SK-N-SH (cell line): ENCODE data around the gene ASCC3.

ENCODE experiments used
- ELF1 ChIP-seq: IDR thresholded peaks from 2 replicates; pipeline ENCODE4 v1.4.0; 2012
- EZH2phosphoT487 ChIP-seq: fragments of 200-600 bp; sonication (generic); IDR thresholded peaks from 2 replicates; pipeline ENCODE4 v1.6.1; 2017; ENCODE audit warnings: low read depth, mixed run types, mild to moderate bottlenecking, antibody characterized with exemption, moderate library complexity, borderline replicate concordance
- FOSL2 ChIP-seq: IDR thresholded peaks from 2 replicates; pipeline ENCODE4 v1.4.0; 2012; ENCODE audit warnings: low read depth, mild to moderate bottlenecking, moderate library complexity, borderline replicate concordance
- NRF1 ChIP-seq: IDR thresholded peaks from 2 replicates; pipeline ENCODE4 v1.6.1; 2012; ENCODE audit warnings: low read depth, mild to moderate bottlenecking, low read length
- TAF1 ChIP-seq: IDR thresholded peaks from 2 replicates; pipeline ENCODE4 v1.6.1; 2012; ENCODE audit warnings: low read depth, mild to moderate bottlenecking, low read length, moderate library complexity, borderline replicate concordance
- TF ChIP-seq, protein P1 (sequence below): fragments of 200-600 bp; sonication (generic); IDR thresholded peaks from 2 replicates; pipeline ENCODE4 v1.6.1; 2017; ENCODE audit warnings: antibody characterized with exemption, mild to moderate bottlenecking, moderate library complexity
- TF ChIP-seq, protein P2 (sequence below): IDR thresholded peaks from 2 replicates; pipeline ENCODE4 v1.6.1; 2012; ENCODE audit warnings: mild to moderate bottlenecking, low read depth, low read length, moderate library complexity
- TF ChIP-seq, protein P3 (sequence below): fragments of 150-350 bp; IDR thresholded peaks from 2 replicates; pipeline ENCODE4 v1.6.1; 2017; ENCODE audit warnings: antibody characterized with exemption, low read length, low read depth, borderline replicate concordance

DNA sequence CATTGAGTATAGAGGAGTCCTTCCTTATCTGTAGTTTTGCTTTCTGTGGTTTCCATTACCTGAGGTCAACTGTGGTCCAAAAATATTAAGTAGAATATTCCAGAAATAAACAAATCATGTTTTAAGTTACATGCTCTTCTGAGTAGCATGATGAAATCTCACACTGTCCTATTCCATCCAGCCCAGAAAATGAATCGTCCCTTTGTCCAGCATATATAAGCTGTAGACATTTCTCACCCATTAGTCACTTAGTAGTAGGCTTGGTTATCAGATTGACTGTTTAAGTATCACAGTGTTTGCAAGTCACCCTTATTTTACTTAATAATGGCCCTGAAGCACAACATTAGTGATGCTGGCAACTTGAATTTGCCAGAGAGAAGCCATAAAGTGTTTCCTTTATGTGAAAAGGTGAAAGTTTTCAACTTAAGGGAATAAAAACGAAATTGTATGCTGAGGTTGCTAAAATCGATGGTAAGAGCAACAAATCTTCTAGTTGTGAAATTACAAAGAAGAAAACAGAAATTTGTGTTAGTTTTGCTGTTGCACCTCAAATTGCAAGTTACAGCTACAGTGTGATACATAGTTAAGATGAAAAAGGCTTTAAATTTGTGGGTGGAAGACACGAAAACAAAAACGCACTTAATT is 217.8 kb downstream of the ASCC3 start:
- TF ChIP-seq EZH2phosphoT487 (no peak), NRF1 (no peak), TAF1 (no peak), ELF1 (no peak), FOSL2 (peak; percentile 58; the same call in 1 of the 2 replicates)
- TF ChIP-seq, protein P1, sequence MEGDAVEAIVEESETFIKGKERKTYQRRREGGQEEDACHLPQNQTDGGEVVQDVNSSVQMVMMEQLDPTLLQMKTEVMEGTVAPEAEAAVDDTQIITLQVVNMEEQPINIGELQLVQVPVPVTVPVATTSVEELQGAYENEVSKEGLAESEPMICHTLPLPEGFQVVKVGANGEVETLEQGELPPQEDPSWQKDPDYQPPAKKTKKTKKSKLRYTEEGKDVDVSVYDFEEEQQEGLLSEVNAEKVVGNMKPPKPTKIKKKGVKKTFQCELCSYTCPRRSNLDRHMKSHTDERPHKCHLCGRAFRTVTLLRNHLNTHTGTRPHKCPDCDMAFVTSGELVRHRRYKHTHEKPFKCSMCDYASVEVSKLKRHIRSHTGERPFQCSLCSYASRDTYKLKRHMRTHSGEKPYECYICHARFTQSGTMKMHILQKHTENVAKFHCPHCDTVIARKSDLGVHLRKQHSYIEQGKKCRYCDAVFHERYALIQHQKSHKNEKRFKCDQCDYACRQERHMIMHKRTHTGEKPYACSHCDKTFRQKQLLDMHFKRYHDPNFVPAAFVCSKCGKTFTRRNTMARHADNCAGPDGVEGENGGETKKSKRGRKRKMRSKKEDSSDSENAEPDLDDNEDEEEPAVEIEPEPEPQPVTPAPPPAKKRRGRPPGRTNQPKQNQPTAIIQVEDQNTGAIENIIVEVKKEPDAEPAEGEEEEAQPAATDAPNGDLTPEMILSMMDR, result no peak
- TF ChIP-seq, protein P2, sequence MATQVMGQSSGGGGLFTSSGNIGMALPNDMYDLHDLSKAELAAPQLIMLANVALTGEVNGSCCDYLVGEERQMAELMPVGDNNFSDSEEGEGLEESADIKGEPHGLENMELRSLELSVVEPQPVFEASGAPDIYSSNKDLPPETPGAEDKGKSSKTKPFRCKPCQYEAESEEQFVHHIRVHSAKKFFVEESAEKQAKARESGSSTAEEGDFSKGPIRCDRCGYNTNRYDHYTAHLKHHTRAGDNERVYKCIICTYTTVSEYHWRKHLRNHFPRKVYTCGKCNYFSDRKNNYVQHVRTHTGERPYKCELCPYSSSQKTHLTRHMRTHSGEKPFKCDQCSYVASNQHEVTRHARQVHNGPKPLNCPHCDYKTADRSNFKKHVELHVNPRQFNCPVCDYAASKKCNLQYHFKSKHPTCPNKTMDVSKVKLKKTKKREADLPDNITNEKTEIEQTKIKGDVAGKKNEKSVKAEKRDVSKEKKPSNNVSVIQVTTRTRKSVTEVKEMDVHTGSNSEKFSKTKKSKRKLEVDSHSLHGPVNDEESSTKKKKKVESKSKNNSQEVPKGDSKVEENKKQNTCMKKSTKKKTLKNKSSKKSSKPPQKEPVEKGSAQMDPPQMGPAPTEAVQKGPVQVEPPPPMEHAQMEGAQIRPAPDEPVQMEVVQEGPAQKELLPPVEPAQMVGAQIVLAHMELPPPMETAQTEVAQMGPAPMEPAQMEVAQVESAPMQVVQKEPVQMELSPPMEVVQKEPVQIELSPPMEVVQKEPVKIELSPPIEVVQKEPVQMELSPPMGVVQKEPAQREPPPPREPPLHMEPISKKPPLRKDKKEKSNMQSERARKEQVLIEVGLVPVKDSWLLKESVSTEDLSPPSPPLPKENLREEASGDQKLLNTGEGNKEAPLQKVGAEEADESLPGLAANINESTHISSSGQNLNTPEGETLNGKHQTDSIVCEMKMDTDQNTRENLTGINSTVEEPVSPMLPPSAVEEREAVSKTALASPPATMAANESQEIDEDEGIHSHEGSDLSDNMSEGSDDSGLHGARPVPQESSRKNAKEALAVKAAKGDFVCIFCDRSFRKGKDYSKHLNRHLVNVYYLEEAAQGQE, result no peak
- TF ChIP-seq, protein P3, sequence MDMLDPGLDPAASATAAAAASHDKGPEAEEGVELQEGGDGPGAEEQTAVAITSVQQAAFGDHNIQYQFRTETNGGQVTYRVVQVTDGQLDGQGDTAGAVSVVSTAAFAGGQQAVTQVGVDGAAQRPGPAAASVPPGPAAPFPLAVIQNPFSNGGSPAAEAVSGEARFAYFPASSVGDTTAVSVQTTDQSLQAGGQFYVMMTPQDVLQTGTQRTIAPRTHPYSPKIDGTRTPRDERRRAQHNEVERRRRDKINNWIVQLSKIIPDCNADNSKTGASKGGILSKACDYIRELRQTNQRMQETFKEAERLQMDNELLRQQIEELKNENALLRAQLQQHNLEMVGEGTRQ, result no peak
